Erythroblast (primary cell): ENCODE measurements around the gene CAMK2A.
"Not testable (repeated sequence)": the region's sequence is repeated elsewhere in the genome, so short reads cannot be mapped to it uniquely, and the experiment has no call there.

Experiments used
- GATA1 ChIP-seq: IDR thresholded peaks from 2 replicates; pipeline ENCODE4 v1.6.1; 2011; ENCODE audit warnings: low read depth, mild to moderate bottlenecking, control low read depth, low read length, moderate library complexity
- POLR2A ChIP-seq: IDR thresholded peaks from 2 replicates; pipeline ENCODE4 v1.6.1; 2011; ENCODE audit warnings: mild to moderate bottlenecking, low read length

GRCh38 chr5:150233706-150234105, 55.9 kb downstream of the CAMK2A start:
- TF ChIP-seq POLR2A, GATA1: not testable (repeated sequence)
